ENCODE measurements around the gene ZMAT3.
A peak's percentile ranks its signal among the peaks of the same experiment; 100 is the strongest.

The ZMAT3 gene

GRCh38 chr3:179105881-179106280, 34.3 kb upstream of the ZMAT3 start:
- Histone ChIP-seq H3K27me3 (no peaks in the 10 kb centered on the region), H3K9me3 (no peaks in the 10 kb centered on the region), H3K36me3 (no peaks in the 10 kb centered on the region), H3K4me3 (ENCODE audit: low read depth, low read length) (no peak overlapping the region), H3K4me1 (no peaks in the 10 kb centered on the region)
- TF ChIP-seq CTCF (IDR thresholded peaks at IDR 0.05; ENCODE audit: low read depth, low read length): no peak
- DNase-seq: no peak

- H3K36me3 ChIP-seq: no peaks in the 10 kb centered on the region
Measured at GRCh38 chr3:179100652-179101051, 29.0 kb upstream of the ZMAT3 start.

GRCh38 chr3:179098388-179099077, 26.9 kb upstream of the ZMAT3 start:
- no peaks in the 10 kb centered on the region for H3K36me3 ChIP-seq
- no peaks in the 10 kb centered on the region for H3K27me3 ChIP-seq
- H3K4me3 ChIP-seq (ENCODE audit: low read depth, low read length): peak overlapping the region; percentile 16; the same call in 1 of the 2 replicates
- no peaks in the 10 kb centered on the region for H3K9me3 ChIP-seq
- peak; percentile 15; the same call in 1 of the 2 replicates for TF ChIP-seq CTCF (IDR thresholded peaks at IDR 0.05; ENCODE audit: low read depth, low read length)
- no peaks in the 10 kb centered on the region for H3K4me1 ChIP-seq
- DNase-seq: no peak

More at GRCh38 chr3:179100652-179101051, 29.0 kb upstream of the ZMAT3 start:
- no peak for DNase-seq
- Histone ChIP-seq H3K4me1 (no peaks in the 10 kb centered on the region), H3K4me3 (ENCODE audit: low read depth, low read length) (no peak overlapping the region), H3K27me3 (no peaks in the 10 kb centered on the region), H3K9me3 (no peaks in the 10 kb centered on the region)
- TF ChIP-seq CTCF (IDR thresholded peaks at IDR 0.05; ENCODE audit: low read depth, low read length): no peak

- H3K9me3 ChIP-seq: no peaks in the 10 kb centered on the region
- H3K4me1 ChIP-seq: no peaks in the 10 kb centered on the region
- 0 out of 2 replicates have a peak, but pooled peaks cover 3% of the 10 kb centered on the region for H3K27me3 ChIP-seq
- no peak overlapping the region for H3K4me3 ChIP-seq (ENCODE audit: low read depth, low read length)
- no peak for DNase-seq
- no peak for TF ChIP-seq CTCF (IDR thresholded peaks at IDR 0.05; ENCODE audit: low read depth, low read length)
- no peaks in the 10 kb centered on the region for H3K36me3 ChIP-seq
Measured at GRCh38 chr3:179093807-179094206, 22.2 kb upstream of the ZMAT3 start.

- no peaks in the 10 kb centered on the region for H3K9me3 ChIP-seq
- no peak for TF ChIP-seq CTCF (IDR thresholded peaks at IDR 0.05; ENCODE audit: low read depth, low read length)
- no peak for DNase-seq
- H3K36me3 ChIP-seq: no peaks in the 10 kb centered on the region
- no peaks in the 10 kb centered on the region for H3K4me1 ChIP-seq
- no peak overlapping the region for H3K4me3 ChIP-seq (ENCODE audit: low read depth, low read length)
- 0 out of 2 replicates have a peak, but pooled peaks cover 3% of the 10 kb centered on the region for H3K27me3 ChIP-seq
Measured at GRCh38 chr3:179091113-179091512, 19.5 kb upstream of the ZMAT3 start.

GRCh38 chr3:179088306-179088705, 16.7 kb upstream of the ZMAT3 start:
- Histone ChIP-seq H3K36me3 (no peaks in the 10 kb centered on the region), H3K27me3 (0 out of 2 replicates have a peak, but pooled peaks cover 3% of the 10 kb centered on the region), H3K4me1 (no peaks in the 10 kb centered on the region), H3K9me3 (no peaks in the 10 kb centered on the region), H3K4me3 (ENCODE audit: low read depth, low read length) (no peak overlapping the region)
- DNase-seq: peak; percentile 29
- TF ChIP-seq CTCF (IDR thresholded peaks at IDR 0.05; ENCODE audit: low read depth, low read length): no peak

Data from BE2C (cell line).